Type B pancreatic cell (in vitro differentiated cells): ENCODE measurements around the gene RAB40B. TPM values are rescaled to one million over a fixed set of nuclear protein-coding genes. Genes with fewer than 3 reads are reported as not detected.

Source experiments
- DNase-seq: peaks from one replicate; pipeline ENCODE4 v3.0.0; 2021; ENCODE audit warnings: mixed read lengths; ENCODE audit not compliant: unreplicated experiment; ENCODE audit errors: extremely low spot score
- H3K27ac Mint-ChIP-seq: 2 replicates; pipeline ENCODE4 v1.8.0; 2021; ENCODE audit warnings: mild to moderate bottlenecking, mixed read lengths
- H3K27me3 Mint-ChIP-seq: 2 replicates; pipeline ENCODE4 v1.8.0; 2021; ENCODE audit warnings: mixed read lengths
- H3K36me3 Mint-ChIP-seq: 2 replicates; pipeline ENCODE4 v1.8.0; 2021; ENCODE audit warnings: mixed read lengths
- H3K4me1 Mint-ChIP-seq: one replicate; pipeline ENCODE4 v1.8.0; 2021; ENCODE audit warnings: mixed read lengths; ENCODE audit not compliant: unreplicated experiment
- H3K4me3 Mint-ChIP-seq: 2 replicates; pipeline ENCODE4 v1.8.0; 2021; ENCODE audit warnings: mild to moderate bottlenecking, mixed read lengths
- H3K9me3 Mint-ChIP-seq: 2 replicates; pipeline ENCODE4 v1.8.0; 2021; ENCODE audit warnings: mixed read lengths
- total RNA-seq: library from RNA; stranded (reverse); gene quantifications from 2 replicates; pipeline ENCODE4 v1.2.1, GENCODE V29; 2021; ENCODE audit warnings: low replicate concordance
- TF ChIP-seq, protein P1 (sequence below): fragments of 200-600 bp; sonication (generic); conservative IDR thresholded peaks from 2 replicates; pipeline ENCODE4 v1.5.0; 2021; ENCODE audit warnings: antibody characterized with exemption, mild to moderate bottlenecking

RAB40B gene
- total RNA-seq, 1 donor from 2014 or later, result 16.7 TPM

DNA sequence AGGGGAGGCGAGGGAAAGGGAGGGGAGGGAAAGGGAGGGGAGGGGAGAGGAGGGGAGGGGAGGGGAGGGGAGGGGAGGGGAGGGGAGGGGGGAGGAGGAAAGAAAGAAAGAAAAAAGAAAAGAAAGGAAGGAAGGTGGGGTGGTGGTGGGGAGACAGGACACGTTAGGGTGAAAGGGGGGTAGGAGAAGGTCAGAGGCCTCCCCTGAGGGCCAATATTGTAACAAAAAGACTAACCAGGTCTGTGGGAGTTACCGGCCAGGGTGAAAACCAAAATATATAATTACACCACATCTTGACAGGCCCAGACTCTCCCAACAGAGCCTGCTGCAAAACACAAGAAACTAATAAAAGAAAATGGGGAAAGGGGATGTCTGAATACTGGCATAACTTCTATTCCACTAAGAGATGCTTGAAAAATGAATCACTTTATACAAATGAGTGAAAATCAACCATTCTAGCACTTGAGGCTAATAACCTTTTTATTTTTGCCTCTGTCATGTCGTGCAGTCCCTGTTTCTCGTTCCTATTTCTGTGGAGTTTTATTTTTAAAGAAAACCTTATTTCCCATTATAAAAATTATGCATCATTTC, 60.2 kb downstream of the RAB40B start:
- Mint-ChIP-seq H3K27ac (peak overlapping the region; percentile 50), H3K27me3 (no peaks in the 10 kb centered on the region), H3K4me3 (no peak overlapping the region), H3K9me3 (no peaks in the 10 kb centered on the region), H3K4me1 (peaks cover 12% of the 10 kb centered on the region), H3K36me3 (peaks cover 27% of the 10 kb centered on the region)
- TF ChIP-seq, protein P1, sequence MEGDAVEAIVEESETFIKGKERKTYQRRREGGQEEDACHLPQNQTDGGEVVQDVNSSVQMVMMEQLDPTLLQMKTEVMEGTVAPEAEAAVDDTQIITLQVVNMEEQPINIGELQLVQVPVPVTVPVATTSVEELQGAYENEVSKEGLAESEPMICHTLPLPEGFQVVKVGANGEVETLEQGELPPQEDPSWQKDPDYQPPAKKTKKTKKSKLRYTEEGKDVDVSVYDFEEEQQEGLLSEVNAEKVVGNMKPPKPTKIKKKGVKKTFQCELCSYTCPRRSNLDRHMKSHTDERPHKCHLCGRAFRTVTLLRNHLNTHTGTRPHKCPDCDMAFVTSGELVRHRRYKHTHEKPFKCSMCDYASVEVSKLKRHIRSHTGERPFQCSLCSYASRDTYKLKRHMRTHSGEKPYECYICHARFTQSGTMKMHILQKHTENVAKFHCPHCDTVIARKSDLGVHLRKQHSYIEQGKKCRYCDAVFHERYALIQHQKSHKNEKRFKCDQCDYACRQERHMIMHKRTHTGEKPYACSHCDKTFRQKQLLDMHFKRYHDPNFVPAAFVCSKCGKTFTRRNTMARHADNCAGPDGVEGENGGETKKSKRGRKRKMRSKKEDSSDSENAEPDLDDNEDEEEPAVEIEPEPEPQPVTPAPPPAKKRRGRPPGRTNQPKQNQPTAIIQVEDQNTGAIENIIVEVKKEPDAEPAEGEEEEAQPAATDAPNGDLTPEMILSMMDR, result no peak
- no peak for DNase-seq

DNA sequence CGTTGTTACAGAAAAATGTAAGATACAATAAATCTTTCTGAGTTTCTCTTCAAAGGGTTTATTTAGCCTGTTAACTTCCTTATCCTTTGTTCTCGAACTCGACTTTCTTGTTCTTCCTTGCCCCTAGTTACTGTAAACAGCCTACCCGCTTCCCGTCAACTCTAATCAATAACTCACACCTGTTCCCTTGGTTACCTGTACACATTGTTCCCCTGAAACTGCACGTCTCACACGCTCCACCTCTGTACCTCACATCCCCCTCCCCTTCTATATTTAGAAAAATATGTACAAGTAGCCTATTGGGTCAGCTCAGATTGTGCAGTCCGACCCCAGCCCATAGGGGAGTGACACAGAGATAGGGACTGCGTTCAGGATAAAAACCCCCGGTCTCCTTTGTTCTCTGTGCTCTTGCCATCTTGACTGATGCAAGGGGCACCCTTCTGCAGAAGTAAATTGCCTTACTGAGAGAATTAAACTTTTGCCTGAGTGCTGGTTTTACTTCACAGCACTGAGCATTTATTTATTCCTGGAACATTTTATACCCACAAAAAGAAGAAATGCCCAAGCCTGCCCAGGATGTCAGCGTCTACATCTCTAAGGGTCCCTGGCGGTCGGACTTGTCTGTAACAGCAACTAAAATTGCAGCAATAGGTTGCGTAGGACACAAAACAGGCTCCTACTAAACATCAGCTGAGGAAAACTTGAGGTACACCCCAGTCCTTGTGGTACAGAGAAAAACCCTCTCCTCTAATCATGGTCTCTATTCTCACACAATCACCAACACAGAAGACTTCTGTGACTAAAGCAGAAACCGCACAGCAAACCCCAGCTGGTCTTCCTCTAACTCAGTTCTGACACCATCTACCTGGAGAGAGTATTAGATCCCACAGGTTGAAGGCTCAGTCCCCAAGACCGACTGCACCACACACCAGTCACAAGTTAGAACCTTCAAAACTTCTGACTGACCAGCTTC, 61.6 kb downstream of the RAB40B start:
- Mint-ChIP-seq H3K36me3 (peaks cover 27% of the 10 kb centered on the region), H3K9me3 (no peaks in the 10 kb centered on the region), H3K27me3 (no peaks in the 10 kb centered on the region), H3K4me3 (peak overlapping the region; percentile 79), H3K27ac (peak overlapping the region; percentile 100), H3K4me1 (peaks cover 12% of the 10 kb centered on the region)
- DNase-seq, result no peak
- TF ChIP-seq, protein P1, result no peak

DNA sequence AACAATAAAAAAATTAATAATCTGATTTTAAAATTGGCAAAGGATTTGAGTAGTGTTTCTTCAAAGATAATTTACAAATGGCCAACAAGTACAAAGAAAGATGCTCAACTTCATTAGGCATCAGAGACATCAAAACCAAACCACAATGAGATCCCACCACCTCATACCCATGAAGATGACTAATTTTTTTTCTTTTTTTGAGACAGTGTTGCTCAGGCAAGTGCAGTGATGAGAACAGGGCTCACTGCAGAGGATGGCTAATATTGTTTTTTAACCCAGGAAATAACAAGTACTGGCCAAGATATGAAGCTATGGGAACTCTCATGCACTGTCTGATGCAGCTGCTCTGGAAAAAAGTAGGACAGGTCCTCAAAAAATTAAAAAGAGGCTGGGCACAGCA, 65.2 kb downstream of the RAB40B start:
- DNase-seq, result no peak
- TF ChIP-seq, protein P1, result no peak
- Mint-ChIP-seq H3K9me3 (no peaks in the 10 kb centered on the region), H3K27ac (peak overlapping the region; percentile 76), H3K4me1 (peaks cover 12% of the 10 kb centered on the region), H3K27me3 (no peaks in the 10 kb centered on the region), H3K36me3 (peaks cover 28% of the 10 kb centered on the region), H3K4me3 (no peak overlapping the region)

DNA sequence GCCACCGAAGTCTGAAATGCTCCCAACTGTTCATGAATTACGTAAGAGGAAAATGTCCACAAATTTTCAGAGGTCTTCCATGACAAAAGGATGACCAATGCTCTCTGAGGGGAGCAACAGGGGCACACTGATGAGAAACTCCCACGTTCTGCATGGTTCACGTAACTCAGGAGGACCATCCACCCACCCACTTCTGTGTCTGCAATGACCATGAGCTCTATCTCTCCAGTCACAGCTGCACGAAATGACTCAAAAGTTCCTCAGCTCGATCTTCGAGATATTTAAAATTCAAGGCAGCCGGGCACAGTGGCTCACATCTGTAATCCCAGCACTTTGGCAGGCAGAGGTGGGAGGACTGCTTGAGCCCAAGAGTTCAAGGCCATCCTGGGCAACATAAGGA, 66.0 kb downstream of the RAB40B start:
- Mint-ChIP-seq H3K27me3 (no peaks in the 10 kb centered on the region), H3K4me3 (no peak overlapping the region), H3K9me3 (no peaks in the 10 kb centered on the region), H3K4me1 (peaks cover 11% of the 10 kb centered on the region), H3K27ac (peak overlapping the region; percentile 76), H3K36me3 (peaks cover 26% of the 10 kb centered on the region)
- TF ChIP-seq, protein P1, result no peak
- DNase-seq, result no peak

DNA sequence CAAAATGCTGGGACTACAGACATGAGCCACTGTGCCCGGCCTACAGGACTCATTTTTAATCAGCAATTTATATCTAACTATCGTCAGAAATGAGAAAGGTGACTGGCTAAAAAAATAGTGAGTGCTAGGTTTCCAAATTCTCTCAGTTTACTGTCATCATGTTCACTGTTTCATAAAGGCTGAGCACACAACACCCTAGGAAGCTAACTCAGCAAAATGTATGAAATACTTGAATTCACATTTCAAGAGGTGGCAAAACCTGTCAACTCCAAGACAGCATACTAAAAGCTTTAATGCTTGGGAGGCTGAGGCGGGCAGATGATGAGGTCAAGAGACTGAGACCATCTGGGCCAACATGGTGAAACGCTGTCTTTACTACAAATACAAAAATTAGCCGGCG, 67.0 kb downstream of the RAB40B start:
- TF ChIP-seq, protein P1, result no peak
- Mint-ChIP-seq H3K27me3 (no peaks in the 10 kb centered on the region), H3K36me3 (peaks cover 23% of the 10 kb centered on the region), H3K9me3 (no peaks in the 10 kb centered on the region), H3K4me3 (no peak overlapping the region), H3K27ac (no peak overlapping the region), H3K4me1 (peaks cover 3% of the 10 kb centered on the region)
- DNase-seq, result no peak
